HEK293 (cell line): Measurements from ENCODE around the gene RNF187.

Experiments
- KLF16 ChIP-seq: fragments of 450-650 bp; formaldehyde crosslinking; IDR thresholded peaks from 2 replicates; pipeline ENCODE4 v1.5.1; 2017; ENCODE audit warnings: missing biosample characterization, missing genetic modification characterization
- TF ChIP-seq, protein P1 (sequence below): fragments of 450-650 bp; formaldehyde crosslinking; IDR thresholded peaks from 2 replicates; pipeline ENCODE4 v1.5.1; 2016; ENCODE audit warnings: missing biosample characterization, missing genetic modification characterization

DNA sequence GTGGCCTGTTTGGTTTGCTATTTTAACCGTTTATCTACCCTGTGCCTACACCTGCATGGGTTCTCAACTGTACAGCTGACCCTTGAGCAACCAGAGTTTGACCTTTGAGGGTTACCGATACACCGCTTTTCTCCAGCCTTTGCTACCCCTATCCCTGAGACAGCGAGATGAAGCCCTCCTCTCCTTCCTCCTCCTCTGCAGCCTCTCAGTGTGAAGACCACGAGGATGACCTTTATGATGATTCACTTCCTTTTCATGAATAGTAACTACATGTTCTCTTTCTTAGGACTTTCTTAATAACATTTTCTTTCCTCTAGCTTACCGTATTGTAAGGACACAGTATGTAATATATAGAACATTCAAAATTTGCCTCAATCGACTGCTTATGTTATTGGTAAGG lies 14.5 kb upstream of the RNF187 start:
- no peak for TF ChIP-seq KLF16
- TF ChIP-seq, protein P1, sequence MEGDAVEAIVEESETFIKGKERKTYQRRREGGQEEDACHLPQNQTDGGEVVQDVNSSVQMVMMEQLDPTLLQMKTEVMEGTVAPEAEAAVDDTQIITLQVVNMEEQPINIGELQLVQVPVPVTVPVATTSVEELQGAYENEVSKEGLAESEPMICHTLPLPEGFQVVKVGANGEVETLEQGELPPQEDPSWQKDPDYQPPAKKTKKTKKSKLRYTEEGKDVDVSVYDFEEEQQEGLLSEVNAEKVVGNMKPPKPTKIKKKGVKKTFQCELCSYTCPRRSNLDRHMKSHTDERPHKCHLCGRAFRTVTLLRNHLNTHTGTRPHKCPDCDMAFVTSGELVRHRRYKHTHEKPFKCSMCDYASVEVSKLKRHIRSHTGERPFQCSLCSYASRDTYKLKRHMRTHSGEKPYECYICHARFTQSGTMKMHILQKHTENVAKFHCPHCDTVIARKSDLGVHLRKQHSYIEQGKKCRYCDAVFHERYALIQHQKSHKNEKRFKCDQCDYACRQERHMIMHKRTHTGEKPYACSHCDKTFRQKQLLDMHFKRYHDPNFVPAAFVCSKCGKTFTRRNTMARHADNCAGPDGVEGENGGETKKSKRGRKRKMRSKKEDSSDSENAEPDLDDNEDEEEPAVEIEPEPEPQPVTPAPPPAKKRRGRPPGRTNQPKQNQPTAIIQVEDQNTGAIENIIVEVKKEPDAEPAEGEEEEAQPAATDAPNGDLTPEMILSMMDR = no peak
